Spinal cord (tissue), 10 donors: ENCODE data around the gene HDGFL1. TPM values are rescaled to one million over a fixed set of nuclear protein-coding genes. Genes with fewer than 3 reads are reported as not detected.

Experiments
- DNase-seq, 6 donors: peaks; one replicate each; pipeline versions ENCODE4 v3.0.0 to v3.0.0-alpha.2; 2013 to 2015; ENCODE audit warnings: low spot score in 6 of 6, low read depth in 4 of 6
- H3K27ac ChIP-seq: one replicate; pipeline ENCODE4 v1.5.1; 2013; ENCODE audit warnings: low read depth, low read length, control low read depth
- H3K27me3 ChIP-seq: one replicate; pipeline ENCODE4 v1.6.1; 2013; ENCODE audit warnings: low read length; ENCODE audit not compliant: control insufficient read depth, insufficient read depth
- H3K36me3 ChIP-seq: one replicate; pipeline ENCODE4 v1.6.1; 2013; ENCODE audit warnings: low read length; ENCODE audit not compliant: control insufficient read depth, insufficient read depth
- H3K4me1 ChIP-seq: one replicate; pipeline ENCODE4 v1.6.1; 2013; ENCODE audit warnings: low read length; ENCODE audit not compliant: control insufficient read depth, insufficient read depth
- H3K4me3 ChIP-seq: one replicate; pipeline ENCODE4 v1.5.1; 2013; ENCODE audit warnings: low read depth, low read length, control low read depth
- H3K9me3 ChIP-seq: one replicate; pipeline ENCODE4 v1.6.1; 2013; ENCODE audit warnings: low read length; ENCODE audit not compliant: control insufficient read depth, insufficient read depth
- WGBS: methylation state at CpG from one replicate; pipeline ENCODE4 v1.1.5; 2013; ENCODE audit warnings: missing lambda C conversion rate; ENCODE audit not compliant: insufficient coverage; 5-methylcytosine and 5-hydroxymethylcytosine counted together
- polyA plus RNA-seq, 2 donors: library from polyadenylated mRNA; unstranded; fragments of 120-200 nt; gene quantifications; one replicate each; pipeline ENCODE4 v1.2.1, GENCODE V29; 2013; ENCODE audit not compliant: insufficient read length in 2 of 2
- total RNA-seq, 2 donors: library from RNA; depleted of rRNA in 1 of 2; stranded (reverse); fragments of 120-200 nt in 1 of 2; fragments of >200 nt in 1 of 2; gene quantifications; one replicate each; pipeline versions ENCODE4 v1.2.3 to v1.2.4, GENCODE V29; 2013 to 2014
- donor health status: healthy.

The HDGFL1 gene
- total and polyA plus RNA-seq, 4 donors: not detected

GRCh38 chr6:22550971-22551670 is 18.2 kb upstream of the HDGFL1 start:
- Histone ChIP-seq H3K4me3 (no peak overlapping the region), H3K27me3 (no peaks in the 10 kb centered on the region), H3K27ac (no peak overlapping the region), H3K4me1 (no peaks in the 10 kb centered on the region), H3K36me3 (no peaks in the 10 kb centered on the region), H3K9me3 (peaks cover 2% of the 10 kb centered on the region)
- WGBS: no CpG with 5 or more reads among the region's 2 CpGs
- DNase-seq: no peak

GRCh38 chr6:22556266-22556665 is 13.1 kb upstream of the HDGFL1 start:
- Histone ChIP-seq H3K27me3 (no peaks in the 10 kb centered on the region), H3K36me3 (no peaks in the 10 kb centered on the region), H3K4me3 (no peak overlapping the region), H3K4me1 (no peaks in the 10 kb centered on the region), H3K9me3 (no peaks in the 10 kb centered on the region), H3K27ac (no peak overlapping the region)
- peak in 1 of 6 donors; percentile 26 for DNase-seq
- no CpG with 5 or more reads among the region's 2 CpGs for WGBS

- WGBS: 100% methylated on average over 2 of the region's 6 CpGs
- H3K36me3 ChIP-seq: no peaks in the 10 kb centered on the region
- H3K4me3 ChIP-seq: no peak overlapping the region
- H3K4me1 ChIP-seq: no peaks in the 10 kb centered on the region
- no peaks in the 10 kb centered on the region for H3K27me3 ChIP-seq
- no peak overlapping the region for H3K27ac ChIP-seq
- DNase-seq: no peak
- H3K9me3 ChIP-seq: no peaks in the 10 kb centered on the region
Observed at GRCh38 chr6:22557007-22557406, 12.4 kb upstream of the HDGFL1 start.

GRCh38 chr6:22558288-22558882 is 11.0 kb upstream of the HDGFL1 start:
- H3K4me3 ChIP-seq: no peak overlapping the region
- H3K9me3 ChIP-seq: no peaks in the 10 kb centered on the region
- WGBS: 80% methylated on average over 1 of the region's 1 CpG
- no peak overlapping the region for H3K27ac ChIP-seq
- no peaks in the 10 kb centered on the region for H3K36me3 ChIP-seq
- H3K4me1 ChIP-seq: no peaks in the 10 kb centered on the region
- H3K27me3 ChIP-seq: no peaks in the 10 kb centered on the region
- DNase-seq: no peak

- no peaks in the 10 kb centered on the region for H3K36me3 ChIP-seq
- H3K4me3 ChIP-seq: no peak overlapping the region
- H3K27me3 ChIP-seq: no peaks in the 10 kb centered on the region
- 97% methylated on average over 5 of the region's 6 CpGs for WGBS
- no peak for DNase-seq
- peaks cover 2% of the 10 kb centered on the region for H3K9me3 ChIP-seq
- no peaks in the 10 kb centered on the region for H3K4me1 ChIP-seq
- H3K27ac ChIP-seq: no peak overlapping the region
Observed at GRCh38 chr6:22568854-22569253, 512 bp upstream of the HDGFL1 start.

GRCh38 chr6:22570185-22570551 is 802 bp downstream of the HDGFL1 start:
- DNase-seq: no peak
- H3K4me3 ChIP-seq: no peak overlapping the region
- H3K36me3 ChIP-seq: no peaks in the 10 kb centered on the region
- H3K27me3 ChIP-seq: no peaks in the 10 kb centered on the region
- peaks cover 2% of the 10 kb centered on the region for H3K9me3 ChIP-seq
- H3K27ac ChIP-seq: no peak overlapping the region
- no peaks in the 10 kb centered on the region for H3K4me1 ChIP-seq
- WGBS: 93% methylated on average over 25 of the region's 26 CpGs

- 100% methylated on average over 1 of the region's 2 CpGs for WGBS
Observed at GRCh38 chr6:22575190-22575589, 5.8 kb downstream of the HDGFL1 start.

GRCh38 chr6:22579439-22579838 is 10.1 kb downstream of the HDGFL1 start:
- Histone ChIP-seq H3K4me1 (no peaks in the 10 kb centered on the region), H3K36me3 (no peaks in the 10 kb centered on the region), H3K4me3 (no peak overlapping the region), H3K9me3 (no peaks in the 10 kb centered on the region), H3K27ac (no peak overlapping the region), H3K27me3 (no peaks in the 10 kb centered on the region)
- 65% methylated on average over 2 of the region's 5 CpGs for WGBS
- DNase-seq: no peak

More at GRCh38 chr6:22575190-22575589, 5.8 kb downstream of the HDGFL1 start:
- Histone ChIP-seq H3K27ac (no peak overlapping the region), H3K27me3 (no peaks in the 10 kb centered on the region), H3K4me1 (no peaks in the 10 kb centered on the region), H3K36me3 (no peaks in the 10 kb centered on the region), H3K4me3 (no peak overlapping the region), H3K9me3 (no peaks in the 10 kb centered on the region)
- no peak for DNase-seq

- no peaks in the 10 kb centered on the region for H3K4me1 ChIP-seq
- 76% methylated on average over 2 of the region's 5 CpGs for WGBS
- H3K4me3 ChIP-seq: no peak overlapping the region
- no peaks in the 10 kb centered on the region for H3K9me3 ChIP-seq
- H3K36me3 ChIP-seq: no peaks in the 10 kb centered on the region
- H3K27ac ChIP-seq: no peak overlapping the region
- H3K27me3 ChIP-seq: no peaks in the 10 kb centered on the region
- no peak for DNase-seq
Observed at GRCh38 chr6:22580337-22580736, 11.0 kb downstream of the HDGFL1 start.
